Measurements from ENCODE around the gene C11orf91. TPM values are rescaled to one million over a fixed set of nuclear protein-coding genes. Genes with fewer than 3 reads are reported as not detected.

The C11orf91 gene
- total RNA-seq, 1 donor from 2014 or later, result not detected

DNA sequence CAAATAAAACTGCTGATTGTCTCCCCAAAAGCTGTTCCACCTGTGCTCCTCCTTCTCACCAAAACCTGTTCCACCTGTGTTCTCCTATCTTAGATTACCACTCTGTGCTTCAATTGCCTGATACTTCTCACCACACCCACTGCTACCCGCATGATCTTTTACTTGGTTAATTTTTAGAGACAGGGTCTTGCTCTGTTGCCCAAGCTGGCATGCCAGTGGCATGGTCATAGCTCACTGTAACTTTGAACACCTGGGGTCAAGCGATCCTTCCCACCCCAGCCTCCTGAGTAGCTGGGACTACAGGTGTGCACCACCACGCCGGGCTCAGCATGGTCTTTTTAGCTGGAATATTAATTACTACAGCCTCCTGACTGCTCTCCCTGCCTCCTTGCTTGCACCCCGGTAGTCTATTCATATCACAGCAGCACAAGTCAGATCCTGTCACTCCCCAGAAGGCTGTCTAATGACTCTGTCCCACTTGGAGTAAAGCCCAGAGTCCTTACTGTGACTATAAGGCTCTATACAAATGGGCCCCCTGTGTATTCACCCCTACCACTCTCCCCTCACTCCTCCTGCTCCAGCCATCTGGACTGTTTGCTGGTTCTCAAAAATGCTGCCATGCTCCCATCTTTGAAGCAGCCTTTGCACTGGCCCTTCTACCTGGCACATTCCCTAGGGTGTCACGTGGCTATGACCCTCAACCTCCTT is 3.5 kb downstream of the C11orf91 start:
- Histone ChIP-seq H3K27me3 (no peaks in the 10 kb centered on the region), H3K27ac (no peak overlapping the region), H3K4me1 (peaks cover 50% of the 10 kb centered on the region), H3K36me3 (no peaks in the 10 kb centered on the region), H3K4me3 (no peak overlapping the region), H3K9me3 (no peaks in the 10 kb centered on the region)
- TF ChIP-seq POLR2AphosphoS5 (IDR thresholded peaks at IDR 0.05; ENCODE audit: insufficient read depth in 1 of 2, low read depth in 1 of 2) (no peak), POLR2A (IDR thresholded peaks at IDR 0.05) (no peak)
- TF ChIP-seq, protein P1, sequence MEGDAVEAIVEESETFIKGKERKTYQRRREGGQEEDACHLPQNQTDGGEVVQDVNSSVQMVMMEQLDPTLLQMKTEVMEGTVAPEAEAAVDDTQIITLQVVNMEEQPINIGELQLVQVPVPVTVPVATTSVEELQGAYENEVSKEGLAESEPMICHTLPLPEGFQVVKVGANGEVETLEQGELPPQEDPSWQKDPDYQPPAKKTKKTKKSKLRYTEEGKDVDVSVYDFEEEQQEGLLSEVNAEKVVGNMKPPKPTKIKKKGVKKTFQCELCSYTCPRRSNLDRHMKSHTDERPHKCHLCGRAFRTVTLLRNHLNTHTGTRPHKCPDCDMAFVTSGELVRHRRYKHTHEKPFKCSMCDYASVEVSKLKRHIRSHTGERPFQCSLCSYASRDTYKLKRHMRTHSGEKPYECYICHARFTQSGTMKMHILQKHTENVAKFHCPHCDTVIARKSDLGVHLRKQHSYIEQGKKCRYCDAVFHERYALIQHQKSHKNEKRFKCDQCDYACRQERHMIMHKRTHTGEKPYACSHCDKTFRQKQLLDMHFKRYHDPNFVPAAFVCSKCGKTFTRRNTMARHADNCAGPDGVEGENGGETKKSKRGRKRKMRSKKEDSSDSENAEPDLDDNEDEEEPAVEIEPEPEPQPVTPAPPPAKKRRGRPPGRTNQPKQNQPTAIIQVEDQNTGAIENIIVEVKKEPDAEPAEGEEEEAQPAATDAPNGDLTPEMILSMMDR (IDR thresholded peaks at IDR 0.05), result no peak
- intact Hi-C loops (cut with DNase I), result no loop called here
- DNase-seq (ENCODE audit: extremely low spot score in 2 of 2), result peak in 1 of 2 donors; percentile 77

DNA sequence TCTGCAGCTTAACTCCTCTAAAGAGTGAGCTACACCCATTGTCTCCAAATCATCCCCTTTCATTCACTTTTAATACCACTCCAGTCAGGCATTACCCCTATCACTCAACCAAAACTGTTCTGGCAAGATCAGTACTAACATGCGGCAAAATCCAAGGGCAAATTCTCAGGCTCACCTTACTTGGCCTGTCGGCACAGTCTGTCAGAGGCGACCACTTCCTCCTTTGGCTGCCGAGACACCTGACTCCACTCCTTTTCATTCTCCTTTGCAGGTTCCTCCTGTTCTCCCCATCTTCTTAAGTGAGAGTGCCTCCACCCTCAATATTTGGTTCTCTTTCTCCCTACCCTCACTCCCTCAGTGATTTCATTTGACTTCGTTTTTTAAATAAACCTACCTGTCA is 4.2 kb downstream of the C11orf91 start:
- H3K36me3 ChIP-seq, result no peaks in the 10 kb centered on the region
- H3K27ac ChIP-seq, result no peak overlapping the region
- H3K9me3 ChIP-seq, result no peaks in the 10 kb centered on the region
- no peaks in the 10 kb centered on the region for H3K27me3 ChIP-seq
- peak in 1 of 2 donors; percentile 78 for DNase-seq (ENCODE audit: extremely low spot score in 2 of 2)
- H3K4me3 ChIP-seq, result no peak overlapping the region
- peaks cover 50% of the 10 kb centered on the region for H3K4me1 ChIP-seq
- TF ChIP-seq POLR2AphosphoS5 (IDR thresholded peaks at IDR 0.05; ENCODE audit: insufficient read depth in 1 of 2, low read depth in 1 of 2) (no peak), POLR2A (IDR thresholded peaks at IDR 0.05) (no peak)
- TF ChIP-seq, protein P1 (IDR thresholded peaks at IDR 0.05), result no peak
- intact Hi-C loops (cut with DNase I), result no loop called here

DNA sequence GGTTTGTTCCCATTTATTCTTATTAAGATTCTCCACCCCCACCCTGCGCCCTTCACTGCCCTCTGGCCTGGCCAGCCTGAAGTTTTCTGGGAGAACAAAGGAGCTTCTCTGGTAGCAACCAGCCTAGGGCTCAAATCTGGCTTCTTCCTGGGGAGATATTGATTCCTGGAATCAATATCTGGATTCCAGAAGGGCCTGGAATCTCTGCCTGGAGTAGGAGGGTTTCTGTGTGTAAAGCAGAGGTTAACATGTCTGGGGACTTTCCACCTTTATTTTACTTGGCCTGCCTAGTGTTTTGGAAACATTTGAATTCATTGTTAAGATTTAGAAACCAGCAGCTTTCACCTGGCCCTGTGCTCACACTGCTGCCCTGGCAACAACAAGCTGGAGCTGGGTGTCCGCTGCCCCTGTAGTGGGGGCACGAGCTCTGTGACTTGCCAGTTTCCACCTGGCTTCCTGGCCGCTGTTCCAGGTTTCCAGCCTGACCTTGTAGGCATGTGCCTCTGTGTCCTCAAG is 5.5 kb downstream of the C11orf91 start:
- no peak overlapping the region for H3K4me3 ChIP-seq
- H3K27ac ChIP-seq, result no peak overlapping the region
- DNase-seq (ENCODE audit: extremely low spot score in 2 of 2), result peak in 1 of 2 donors; percentile 81
- H3K4me1 ChIP-seq, result peaks cover 56% of the 10 kb centered on the region
- H3K9me3 ChIP-seq, result no peaks in the 10 kb centered on the region
- intact Hi-C loops (cut with DNase I), result no loop called here
- H3K27me3 ChIP-seq, result no peaks in the 10 kb centered on the region
- no peaks in the 10 kb centered on the region for H3K36me3 ChIP-seq
- TF ChIP-seq, protein P1 (IDR thresholded peaks at IDR 0.05), result no peak
- TF ChIP-seq POLR2AphosphoS5 (IDR thresholded peaks at IDR 0.05; ENCODE audit: insufficient read depth in 1 of 2, low read depth in 1 of 2), result peak; percentile 42 to 69

DNA sequence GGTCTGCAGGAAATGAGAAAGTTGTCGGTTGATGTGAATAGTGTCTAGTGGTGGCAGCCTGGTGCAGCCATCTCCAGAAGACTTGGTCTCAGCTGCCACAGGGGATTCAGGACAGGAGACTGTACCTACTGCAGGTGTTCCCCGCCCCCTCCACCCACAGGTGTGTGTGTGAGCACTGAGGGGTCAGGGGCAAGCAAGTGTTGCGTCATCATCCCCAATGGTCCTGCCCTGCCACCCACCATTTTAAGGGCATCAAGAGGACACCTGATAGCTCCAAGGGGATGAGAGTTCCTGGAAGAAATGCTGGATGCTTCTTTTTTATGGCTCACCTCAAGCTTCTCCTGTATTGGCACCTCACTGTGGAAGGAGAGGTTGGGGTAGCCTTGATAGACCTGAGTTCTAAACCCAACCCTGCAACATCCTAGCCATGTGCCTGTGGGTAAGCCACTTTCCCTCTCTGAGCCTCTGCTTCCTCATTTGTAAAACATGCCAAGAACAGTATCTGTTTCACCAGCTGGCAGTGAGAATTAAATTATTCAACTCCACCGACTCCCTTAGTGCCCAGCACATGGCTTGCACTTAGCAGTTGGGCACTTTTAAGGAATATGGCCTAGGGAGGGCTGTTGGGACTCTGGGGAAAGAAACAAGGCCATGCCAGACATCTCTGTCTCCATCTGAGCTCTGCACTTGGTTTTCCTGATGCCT is 6.1 kb downstream of the C11orf91 start:
- H3K4me1 ChIP-seq, result peaks cover 55% of the 10 kb centered on the region
- TF ChIP-seq POLR2AphosphoS5 (IDR thresholded peaks at IDR 0.05; ENCODE audit: insufficient read depth in 1 of 2, low read depth in 1 of 2), result no peak
- no peak overlapping the region for H3K27ac ChIP-seq
- H3K9me3 ChIP-seq, result no peaks in the 10 kb centered on the region
- DNase-seq (ENCODE audit: extremely low spot score in 2 of 2), result no peak
- H3K36me3 ChIP-seq, result no peaks in the 10 kb centered on the region
- intact Hi-C loops (cut with DNase I), result no loop called here
- no peak overlapping the region for H3K4me3 ChIP-seq
- H3K27me3 ChIP-seq, result no peaks in the 10 kb centered on the region

DNA sequence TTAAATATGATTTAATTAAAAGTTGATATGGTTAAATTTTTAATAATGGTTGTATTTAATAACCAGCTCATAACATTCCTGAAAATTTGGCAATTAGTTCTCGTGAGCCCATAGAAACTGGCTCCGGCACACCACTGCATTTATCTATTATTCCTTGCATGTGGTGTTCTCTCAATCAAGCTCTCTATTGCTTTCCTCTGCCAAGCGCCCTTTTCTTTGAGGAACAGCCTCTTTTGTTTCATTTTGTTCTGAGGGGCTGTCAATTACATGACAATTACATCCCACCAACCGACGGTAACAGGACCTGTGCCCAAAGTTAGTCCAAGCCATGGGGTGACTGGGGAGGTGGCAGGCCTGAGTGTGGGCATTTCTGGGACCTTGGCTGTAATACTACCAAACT is 8.1 kb downstream of the C11orf91 start:
- DNase-seq (ENCODE audit: extremely low spot score in 2 of 2), result no peak
- TF ChIP-seq POLR2A (IDR thresholded peaks at IDR 0.05), result no peak
- TF ChIP-seq, protein P1 (IDR thresholded peaks at IDR 0.05), result no peak
- no peak for TF ChIP-seq POLR2AphosphoS5 (IDR thresholded peaks at IDR 0.05; ENCODE audit: insufficient read depth in 1 of 2, low read depth in 1 of 2)
- Histone ChIP-seq H3K4me1 (peaks cover 56% of the 10 kb centered on the region), H3K27me3 (no peaks in the 10 kb centered on the region), H3K9me3 (no peaks in the 10 kb centered on the region), H3K36me3 (no peaks in the 10 kb centered on the region), H3K4me3 (no peak overlapping the region), H3K27ac (peak overlapping the region; percentile 81)
- intact Hi-C loops (cut with DNase I), result no loop called here

All from vagina (tissue), 2 donors.